Right lobe of liver (tissue), 4 donors: ENCODE measurements around the gene TRIO.

Experiments used
- POLR2A ChIP-seq: fragments of 450-650 bp; IDR thresholded peaks from one replicate; pipeline ENCODE4 v1.6.1; 2017; ENCODE audit warnings: antibody characterized with exemption, mild to moderate bottlenecking
- TF ChIP-seq, protein P1 (sequence below), 4 donors: fragments of 200-600 bp in 3 of 4; fragments of 450-650 bp in 1 of 4; IDR thresholded peaks; one replicate each; pipeline versions ENCODE4 v1.5.1 to v1.8.0; 2016 to 2022; ENCODE audit warnings: antibody characterized with exemption in 4 of 4, mild to moderate bottlenecking in 2 of 4
- donor health status: DM: no; HTN: no; CAD: no.
- donor health status: DM: no; HTN: no; CAD: no.
- donor health status: DM: no; HTN: yes; CAD: no.

- TF ChIP-seq POLR2A: no peak
- TF ChIP-seq, protein P1, sequence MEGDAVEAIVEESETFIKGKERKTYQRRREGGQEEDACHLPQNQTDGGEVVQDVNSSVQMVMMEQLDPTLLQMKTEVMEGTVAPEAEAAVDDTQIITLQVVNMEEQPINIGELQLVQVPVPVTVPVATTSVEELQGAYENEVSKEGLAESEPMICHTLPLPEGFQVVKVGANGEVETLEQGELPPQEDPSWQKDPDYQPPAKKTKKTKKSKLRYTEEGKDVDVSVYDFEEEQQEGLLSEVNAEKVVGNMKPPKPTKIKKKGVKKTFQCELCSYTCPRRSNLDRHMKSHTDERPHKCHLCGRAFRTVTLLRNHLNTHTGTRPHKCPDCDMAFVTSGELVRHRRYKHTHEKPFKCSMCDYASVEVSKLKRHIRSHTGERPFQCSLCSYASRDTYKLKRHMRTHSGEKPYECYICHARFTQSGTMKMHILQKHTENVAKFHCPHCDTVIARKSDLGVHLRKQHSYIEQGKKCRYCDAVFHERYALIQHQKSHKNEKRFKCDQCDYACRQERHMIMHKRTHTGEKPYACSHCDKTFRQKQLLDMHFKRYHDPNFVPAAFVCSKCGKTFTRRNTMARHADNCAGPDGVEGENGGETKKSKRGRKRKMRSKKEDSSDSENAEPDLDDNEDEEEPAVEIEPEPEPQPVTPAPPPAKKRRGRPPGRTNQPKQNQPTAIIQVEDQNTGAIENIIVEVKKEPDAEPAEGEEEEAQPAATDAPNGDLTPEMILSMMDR (IDR thresholded peaks at IDR 0.05): no peak
These were observed 15.9 kb downstream of the TRIO start for GRCh38 chr5:14158890-14159666.
